Endothelial cell of umbilical vein (primary cell): ENCODE results near the gene EPS8L1. TPM values are rescaled to one million over a fixed set of nuclear protein-coding genes. Genes with fewer than 3 reads are reported as not detected.

Source experiments
- BruUV-seq: library from RNA; stranded (reverse); fragments of 400-500 nt; replicated peaks from 2 replicates; lab custom pipeline; 2021; lab: Mats Ljungman, UMichigan
- CTCF ChIA-PET: fragments of 300-600, 350-600 bp; sonication (Branson Sonifier 250); formaldehyde crosslinking; loops from one replicate; lab custom pipeline; 2021; ENCODE audit warnings: antibody characterized with exemption, inconsistent platforms; lab: Charles Lee
- POLR2A ChIA-PET: fragments of 300-600, 350-600 bp; sonication (Branson Sonifier 250); formaldehyde crosslinking; loops from one replicate; lab custom pipeline; 2021; ENCODE audit warnings: antibody characterized with exemption, inconsistent platforms; lab: Charles Lee
- DNase-seq: peaks from one replicate; pipeline ENCODE4 v3.0.0-alpha.2; 2011; ENCODE audit warnings: low read depth, low spot score
- FAIRE-seq: peaks from 2 replicates; lab custom pipeline; 2011; peaks lifted over from hg19 to GRCh38; lab: Jason Lieb, UNC
- H2AFZ ChIP-seq: 2 replicates; pipeline ENCODE4 v1.6.0; 2012; ENCODE audit warnings: low read depth, low read length, control low read depth, inconsistent platforms
- H3K27ac ChIP-seq: 2 replicates; pipeline ENCODE4 v1.5.1; 2011; ENCODE audit warnings: low read depth, mild to moderate bottlenecking, control low read depth, low read length, moderate library complexity; ENCODE audit not compliant: insufficient read depth
- H3K27me3 ChIP-seq, 2 experiments: 2 replicates each; pipeline versions ENCODE4 v1.6.0 to v1.6.1; 2011; ENCODE audit warnings: low read length in 2 of 2, mixed read lengths in 1 of 2; ENCODE audit not compliant: control insufficient read depth in 2 of 2, insufficient read depth in 2 of 2
- H3K36me3 ChIP-seq, 2 experiments: 2 replicates in 1 of 2; 3 replicates in 1 of 2; pipeline ENCODE4 v1.5.1; 2011; ENCODE audit warnings: low read length in 2 of 2, mild to moderate bottlenecking in 1 of 2, moderate library complexity in 1 of 2; ENCODE audit not compliant: control insufficient read depth in 2 of 2, insufficient read depth in 2 of 2; ENCODE audit errors: extremely low read depth in 1 of 2
- H3K4me1 ChIP-seq: 3 replicates; pipeline ENCODE4 v1.5.1; 2011; ENCODE audit warnings: mild to moderate bottlenecking, low read length; ENCODE audit not compliant: control insufficient read depth, insufficient read depth; ENCODE audit errors: extremely low read depth
- H3K4me2 ChIP-seq: 2 replicates; pipeline ENCODE4 v1.6.1; 2011; ENCODE audit warnings: low read length, control low read depth, mixed read lengths; ENCODE audit not compliant: insufficient read depth
- H3K4me3 ChIP-seq, 3 experiments: fragments of 200-600 bp in 1 of 3; sonication (generic), shearing (Covaris generic) in 1 of 3; replicated peaks in 1 of 3; 2 replicates each; pipeline ENCODE4 v1.5.1; 2011 to 2016; ENCODE audit warnings: control low read depth in 3 of 3, low read length in 3 of 3, mild to moderate bottlenecking in 2 of 3, inconsistent platforms in 1 of 3, low read depth in 1 of 3, moderate library complexity in 1 of 3; ENCODE audit not compliant: insufficient read depth in 1 of 3
- H3K79me2 ChIP-seq: 2 replicates; pipeline ENCODE4 v1.6.0; 2012; ENCODE audit warnings: low read length, inconsistent platforms; ENCODE audit not compliant: control insufficient read depth, insufficient read depth
- H3K9ac ChIP-seq: replicated peaks from 2 replicates; pipeline ENCODE3; 2011; ENCODE audit warnings: low read length, control low read depth; ENCODE audit not compliant: insufficient read depth; ENCODE audit errors: extremely low read depth
- H3K9me1 ChIP-seq: replicated peaks from 3 replicates; pipeline ENCODE4 v1.6.0; 2011; ENCODE audit warnings: mild to moderate bottlenecking, low read length; ENCODE audit not compliant: control insufficient read depth, insufficient read depth; ENCODE audit errors: extremely low read depth
- H3K9me3 ChIP-seq: replicated peaks from 2 replicates; pipeline ENCODE4 v1.5.1; 2012; ENCODE audit warnings: low read length, inconsistent platforms; ENCODE audit not compliant: control insufficient read depth, insufficient read depth
- H4K20me1 ChIP-seq: replicated peaks from 2 replicates; pipeline ENCODE3; 2011; ENCODE audit warnings: mild to moderate bottlenecking, low read length; ENCODE audit not compliant: control insufficient read depth, insufficient read depth; ENCODE audit errors: extremely low read depth
- CTCF ChIP-seq, 2 donors: IDR thresholded peaks; 1 replicate in 1 of 2; 2 replicates in 1 of 2; pipeline ENCODE4 v1.5.1; 2011; ENCODE audit warnings: low read length in 2 of 2, mild to moderate bottlenecking in 2 of 2, moderate library complexity in 2 of 2, control low read depth in 1 of 2, inconsistent platforms in 1 of 2, low read depth in 1 of 2; ENCODE audit not compliant: insufficient read depth in 1 of 2; ENCODE audit errors: extremely low read depth in 1 of 2
- MAX ChIP-seq: IDR thresholded peaks from 2 replicates; pipeline ENCODE4 v1.6.1; 2011; ENCODE audit not compliant: insufficient read depth, insufficient read length
- MYC ChIP-seq: IDR thresholded peaks from one replicate; pipeline ENCODE4 v1.6.1; 2011; ENCODE audit warnings: mild to moderate bottlenecking, low read depth, low read length
- POLR2AphosphoS5 ChIP-seq: IDR thresholded peaks from 2 replicates; pipeline ENCODE4 v1.6.1; 2012; ENCODE audit warnings: low read depth, mild to moderate bottlenecking, control low read depth, low read length, moderate library complexity; ENCODE audit not compliant: insufficient read depth
- dilution Hi-C: fragments of 300-500 bp; cut with MboI; formaldehyde crosslinking; loops from one replicate; pipeline ENCODE4 v1.15.0; 2019; ENCODE audit warnings: low sequenced_read_pairs; ENCODE audit not compliant: extremely low pct_ligation_motif_present
- intact Hi-C: fragments of 100-400 bp; cut with micrococcal nuclease; formaldehyde crosslinking; loops from one replicate; pipeline ENCODE4 v1.10.0; 2022
- polyA plus RNA-seq, 4 experiments: library from polyadenylated mRNA; depleted of rRNA in 3 of 4; stranded (reverse) in 3 of 4; unstranded in 1 of 4; fragments of >200 nt; gene quantifications; 2 replicates each; pipeline versions ENCODE4 v1.2.1 to v1.2.3, GENCODE V29; 2011 to 2012; ENCODE audit warnings: missing spikeins in 1 of 4
- total RNA-seq: library from RNA; stranded (reverse); gene quantifications from 2 replicates; pipeline ENCODE4 v1.2.3, GENCODE V29; 2021

The EPS8L1 gene
- total and polyA plus RNA-seq, 2 donors (not counting 3 experiments of a cell fraction or from before 2014, with no cell fraction given): 15.9 to 28.9 TPM

- Histone ChIP-seq H3K9me1 (no peaks in the 10 kb centered on the region), H3K9ac (peak overlapping the region; percentile 34), H3K27me3 (no peaks in the 10 kb centered on the region), H3K27ac (peak overlapping the region; percentile 67), H3K36me3 (peaks cover 2 to 19% of the 10 kb centered on the region in 2 experiments), H3K79me2 (peaks cover 5% of the 10 kb centered on the region), H2AFZ (no peak overlapping the region), H3K4me2 (peak overlapping the region; percentile 75), H4K20me1 (no peaks in the 10 kb centered on the region), H3K9me3 (no peaks in the 10 kb centered on the region), H3K4me1 (peaks cover 18% of the 10 kb centered on the region), H3K4me3 (peak overlapping the region in 2 of 3 experiments; percentile 55 to 77)
- CTCF ChIA-PET: interaction anchor here (0.7 to 3.7 kb wide), 19 partner anchors 8 to 543 kb away, joined by 3 to 51 read pairs (median 5); partner anchors contain the start of genes DNAAF3, PPP1R12C, RDH13 and TMEM238
- intact Hi-C loops: loop anchor here (1.0 to 5.0 kb wide), 3 partner anchors 44 to 554 kb away; partner anchors contain the start of genes ZNF580 and ZNF581
- peak; percentile 70 for DNase-seq
- peak; percentile 82 for FAIRE-seq
- BruUV-seq: no TSS peak
- dilution Hi-C loops: no loop called here
- TF ChIP-seq CTCF (IDR thresholded peaks at IDR 0.05; ENCODE audit: extremely low read depth in 1 of 2, insufficient read depth in 1 of 2, low read depth in 1 of 2, low read length in 2 of 2) (peak; percentile 38 to 72), POLR2AphosphoS5 (no peak), MAX (no peak), MYC (no peak)
- POLR2A ChIA-PET: interaction anchor here (0.6 kb wide), 1 partner anchor 625 kb away, joined by 5 read pairs; the partner anchor contains the start of gene LENG9
Observed at GRCh38 chr19:55088543-55089341, 13.1 kb downstream of the EPS8L1 start.
